HG03095 (cell line): Measurements from ENCODE around the gene SERTM2.

Experiments used
- ATAC-seq: cut with Tn5 transposase; IDR thresholded peaks from one replicate; pipeline ENCODE4 v1.9.1; 2021; ENCODE audit warnings: moderate library complexity; ENCODE audit not compliant: unreplicated experiment

SERTM2 gene

DNA sequence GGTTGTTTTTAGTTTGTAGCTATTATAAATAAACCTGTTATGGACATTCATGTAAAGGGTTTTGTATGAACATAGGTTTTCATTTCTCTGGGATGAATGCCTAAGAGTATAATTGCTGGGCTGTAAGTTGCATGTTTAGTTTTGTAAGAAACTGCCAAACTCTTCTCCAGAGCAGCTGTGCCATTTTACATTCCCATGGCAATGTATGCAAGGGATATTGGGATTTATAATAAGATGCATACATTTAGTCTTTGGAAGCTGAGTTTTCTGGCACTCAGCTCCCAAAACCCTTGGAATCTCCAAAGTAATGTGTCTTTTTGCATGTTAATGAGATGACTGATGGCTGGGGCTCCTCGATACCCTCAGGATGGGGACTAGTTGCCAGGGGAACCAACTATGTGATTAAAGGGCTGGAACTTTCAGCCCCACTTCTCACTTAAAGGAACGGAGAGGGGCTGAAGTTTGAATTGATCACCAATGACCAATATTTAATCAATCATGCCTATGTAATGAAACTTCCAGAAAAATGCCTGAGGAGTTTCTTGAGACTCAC is 44.0 kb downstream of the SERTM2 start:
- no peak for ATAC-seq

- no peak for ATAC-seq
These were observed 49.4 kb downstream of the SERTM2 start for GRCh38 chrX:111560801-111561200.

DNA sequence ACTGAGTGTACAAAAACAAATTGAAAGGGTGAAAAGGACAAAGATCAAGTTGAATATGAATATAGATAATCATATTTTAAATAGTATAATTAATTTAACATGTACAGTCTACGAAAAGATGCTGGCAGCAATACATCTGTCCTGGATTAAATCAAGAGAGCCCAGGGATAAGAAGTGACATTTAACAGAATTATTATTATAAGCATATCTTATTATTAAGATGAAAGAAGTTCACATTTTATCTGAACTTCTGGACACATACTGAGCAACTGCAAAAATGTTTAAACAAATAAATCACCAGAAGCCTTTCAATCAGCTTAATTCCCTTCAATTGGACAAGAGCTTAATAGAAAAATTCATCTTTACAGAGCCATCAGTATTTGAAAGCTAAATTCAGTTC is 50.4 kb downstream of the SERTM2 start:
- ATAC-seq, result no peak

DNA sequence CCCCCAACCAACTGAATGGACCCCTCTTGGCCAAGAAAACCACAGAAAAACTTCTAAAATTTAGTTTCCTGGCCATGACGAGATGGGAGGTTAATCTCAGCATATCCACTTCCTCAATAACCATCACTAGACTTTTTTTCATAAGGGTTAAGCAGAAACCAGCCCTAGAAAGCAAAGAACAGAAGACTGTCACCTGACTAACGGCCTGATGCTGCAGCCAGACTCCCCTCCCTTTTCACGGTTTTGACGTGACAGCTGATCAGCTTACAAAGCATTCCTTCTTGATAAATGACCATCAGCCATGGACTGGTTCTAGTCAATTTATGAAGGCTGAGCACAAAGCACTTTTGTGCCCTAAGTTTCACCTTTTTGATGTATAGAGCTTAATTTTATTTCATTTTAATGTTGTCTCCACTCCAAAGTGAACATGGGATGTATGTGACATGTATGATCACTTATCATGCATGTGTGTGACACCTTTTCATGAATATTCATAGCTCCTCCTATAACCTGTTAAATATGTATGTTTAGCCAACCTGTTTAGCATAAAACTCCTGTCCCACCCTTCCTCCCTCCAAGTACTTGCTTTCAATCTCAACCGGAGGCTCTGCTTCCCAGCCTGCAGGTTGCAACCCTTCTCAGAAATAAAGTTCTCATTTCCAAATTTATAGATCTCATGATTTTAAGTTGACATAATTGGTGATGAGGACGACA is 56.3 kb downstream of the SERTM2 start:
- no peak for ATAC-seq

DNA sequence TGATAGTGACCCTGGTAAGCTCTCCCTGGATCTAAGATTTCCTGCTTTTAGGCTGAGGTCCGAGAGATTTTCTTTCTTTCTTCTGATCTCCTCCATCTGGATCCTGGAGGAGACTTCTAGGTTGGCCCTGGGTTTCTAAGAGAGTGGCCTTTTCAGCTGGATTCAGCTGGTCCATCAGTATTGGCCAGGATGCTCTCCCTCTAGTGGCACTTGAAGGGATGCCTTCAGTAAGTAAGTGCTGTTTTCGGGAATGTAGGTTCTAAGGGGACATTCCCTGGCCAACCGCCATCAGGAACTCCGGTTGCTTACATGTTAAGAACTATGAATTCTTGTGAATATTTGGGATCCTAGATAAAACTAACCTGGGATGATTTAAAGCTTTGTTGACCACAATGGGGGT is 56.9 kb downstream of the SERTM2 start:
- no peak for ATAC-seq

GRCh38 chrX:111568817-111569216 is 57.4 kb downstream of the SERTM2 start:
- ATAC-seq, result no peak
